Heart right ventricle (tissue), 16 donors: ENCODE data around the gene DUSP2. TPM values are rescaled to one million over a fixed set of nuclear protein-coding genes. Genes with fewer than 3 reads are reported as not detected.

Experiments
- ATAC-seq, 8 donors: fragments of 200-7000 bp; cut with Tn5 transposase; one replicate each; pipeline ENCODE4 v1.9.1; 2020; ENCODE audit warnings: mild to moderate bottlenecking in 8 of 8, moderate library complexity in 8 of 8, moderate number of reproducible peaks in 1 of 8
- DNase-seq, 2 donors: peaks; one replicate each; pipeline ENCODE4 v3.0.0-alpha.2; 2020
- H3K27ac ChIP-seq, 10 donors: fragments of 200-600 bp; sonication (generic) in 2 of 10; one replicate each; pipeline versions ENCODE4 v1.5.0 to v1.8.0; 2020 to 2022; ENCODE audit warnings: mild to moderate bottlenecking in 3 of 10
- H3K27me3 ChIP-seq, 7 donors: fragments of 200-600 bp; one replicate each; pipeline ENCODE4 v1.8.0; 2021 to 2022; ENCODE audit warnings: mild to moderate bottlenecking in 2 of 7
- H3K36me3 ChIP-seq, 9 donors: fragments of 200-600 bp; sonication (generic) in 1 of 9; one replicate each; pipeline versions ENCODE4 v1.5.0 to v1.8.0; 2020 to 2022; ENCODE audit warnings: mild to moderate bottlenecking in 2 of 9
- H3K4me1 ChIP-seq, 9 donors: fragments of 200-600 bp; sonication (generic) in 1 of 9; one replicate each; pipeline versions ENCODE4 v1.5.0 to v1.8.0; 2020 to 2022; ENCODE audit warnings: mild to moderate bottlenecking in 4 of 9
- H3K4me3 ChIP-seq, 10 donors: fragments of 200-600 bp; sonication (generic) in 2 of 10; one replicate each; pipeline versions ENCODE4 v1.5.0 to v1.8.0; 2020 to 2022; ENCODE audit warnings: mild to moderate bottlenecking in 7 of 10, moderate library complexity in 2 of 10
- H3K9me3 ChIP-seq, 11 donors: fragments of 200-600 bp in 10 of 11; sonication (generic) in 2 of 11; one replicate each; pipeline versions ENCODE4 v1.5.0 to v1.8.0; 2013 to 2022; ENCODE audit warnings: mild to moderate bottlenecking in 2 of 11, control low read depth in 1 of 11, moderate library complexity in 1 of 11
- WGBS, 2 donors: extraction: QIAGEN DNeasy Blood & Tissue Kit; methylation state at CpG; one replicate each; pipeline ENCODE4 v1.1.7; 2013; ENCODE audit warnings: inconsistent platforms in 1 of 2; 5-methylcytosine and 5-hydroxymethylcytosine counted together
- intact Hi-C, 10 donors: fragments of 100-400 bp; cut with DNase I; formaldehyde crosslinking; loops; one replicate each; pipeline versions ENCODE4 v1.11.1 to v1.14.2; 2022
- polyA plus RNA-seq, 2 donors: library from polyadenylated mRNA; stranded (reverse); fragments of 200-250 nt; gene quantifications; one replicate each; pipeline ENCODE4 v1.2.3, GENCODE V29; 2013
- total RNA-seq, 10 donors: library from RNA; stranded (reverse); fragmentation: NEBNext Ultra II Directional in 3 of 10; extraction: Animal tissue kit (Norgen Biotek cat#: 25700) in 3 of 10; gene quantifications; one replicate each; pipeline versions ENCODE4 v1.2.1 to v1.2.4, GENCODE V29; 2021 to 2023
- TF ChIP-seq, protein P1 (sequence below), 9 donors: fragments of 200-600 bp; sonication (generic) in 2 of 9; IDR thresholded peaks; one replicate each; pipeline versions ENCODE4 v1.5.0 to v1.8.0; 2021 to 2022; ENCODE audit warnings: antibody characterized with exemption in 9 of 9, mild to moderate bottlenecking in 5 of 9, moderate library complexity in 1 of 9
- donor health status: Arrhythmogenic right ventricular cardiomyopathy.
- donor health status: ischemic (EF 13 %, LVEDD 7.1; RV severe dilation, severe dysfunction).
- donor health status: healthy with polysubstance abuse.
- donor health status: DM: no; HTN: yes; CAD: no.
- donor health status: DM: no; HTN: no; CAD: no.
- donor health status: ischemic (EF 25% LVEDD 6.9; RV normal size, moderate dysfunction).
- donor health status: ischemic (EF 25% LVEDD 5.7; RV mildly dilated, moderate dysfunction).
- donor health status: healthy.
- donor health status: DM: yes; HTN: yes; CAD: no.
- donor health status: Ischemic cardiomyopathy.
- donor health status: ischemic (EF 35%, LVEDD 5.7; RV mildly dilated, moderate dysfunction).
- donor health status: nonischemic (EF 11% LVEDD 7.7; RV severe dilation, severe dysfunction).
- donor health status: DM: yes; HTN: yes; CAD: no.
- donor health status: PGD.
- donor health status: ischemic (EF 29% LVEDD 5.4; RV normal size, mild dysfunction).
- donor health status: nonischemic (EF 23%, LVEDD 6.1; RV moderate dilation, normal function).

The DUSP2 gene
- total and polyA plus RNA-seq, 12 donors, result 0.61 to 29.1 (median 2.7) TPM

DNA sequence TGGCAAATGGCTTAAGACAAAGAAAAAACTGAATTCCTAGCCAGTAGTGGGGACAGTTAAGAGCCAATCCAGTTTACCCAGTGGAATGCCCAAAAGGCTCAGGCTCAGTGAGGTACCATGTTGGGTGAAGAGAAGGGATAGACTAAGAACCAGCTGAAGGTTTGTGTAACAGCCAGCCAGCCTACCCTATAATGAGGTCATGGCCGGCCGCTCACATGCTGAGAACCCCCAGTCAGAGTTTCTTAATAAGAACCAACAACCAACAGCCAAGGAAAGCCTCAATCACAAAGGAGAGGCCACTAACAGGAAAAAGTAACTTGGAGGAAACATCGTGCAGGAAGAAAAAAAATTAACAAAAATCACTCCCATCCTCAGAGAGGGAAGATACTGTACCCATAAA is 25.4 kb upstream of the DUSP2 start:
- DNase-seq (no peak), ATAC-seq (no peak)
- Histone ChIP-seq H3K4me3 (no peak overlapping the region), H3K4me1 (peaks cover 0 to under 1% (median 0%) of the 10 kb centered on the region in 9 donors), H3K27ac (no peak overlapping the region), H3K36me3 (no peaks in the 10 kb centered on the region), H3K9me3 (peaks cover 0 to 9% (median 0%) of the 10 kb centered on the region in 11 donors), H3K27me3 (no peaks in the 10 kb centered on the region)
- intact Hi-C loops, result loop anchor here in 3 of 10 donors (5.0 to 10.0 kb wide), 2 partner anchors 33 to 146 kb away; partner anchors contain the start of gene ASTL (in 1 of the 3)
- WGBS, 2 donors, result 91 to 93% methylated on average over 3 of the region's 3 CpGs
- TF ChIP-seq, protein P1, sequence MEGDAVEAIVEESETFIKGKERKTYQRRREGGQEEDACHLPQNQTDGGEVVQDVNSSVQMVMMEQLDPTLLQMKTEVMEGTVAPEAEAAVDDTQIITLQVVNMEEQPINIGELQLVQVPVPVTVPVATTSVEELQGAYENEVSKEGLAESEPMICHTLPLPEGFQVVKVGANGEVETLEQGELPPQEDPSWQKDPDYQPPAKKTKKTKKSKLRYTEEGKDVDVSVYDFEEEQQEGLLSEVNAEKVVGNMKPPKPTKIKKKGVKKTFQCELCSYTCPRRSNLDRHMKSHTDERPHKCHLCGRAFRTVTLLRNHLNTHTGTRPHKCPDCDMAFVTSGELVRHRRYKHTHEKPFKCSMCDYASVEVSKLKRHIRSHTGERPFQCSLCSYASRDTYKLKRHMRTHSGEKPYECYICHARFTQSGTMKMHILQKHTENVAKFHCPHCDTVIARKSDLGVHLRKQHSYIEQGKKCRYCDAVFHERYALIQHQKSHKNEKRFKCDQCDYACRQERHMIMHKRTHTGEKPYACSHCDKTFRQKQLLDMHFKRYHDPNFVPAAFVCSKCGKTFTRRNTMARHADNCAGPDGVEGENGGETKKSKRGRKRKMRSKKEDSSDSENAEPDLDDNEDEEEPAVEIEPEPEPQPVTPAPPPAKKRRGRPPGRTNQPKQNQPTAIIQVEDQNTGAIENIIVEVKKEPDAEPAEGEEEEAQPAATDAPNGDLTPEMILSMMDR (IDR thresholded peaks at IDR 0.05), result no peak

GRCh38 chr2:96169868-96170507 is 24.7 kb upstream of the DUSP2 start:
- no peaks in the 10 kb centered on the region for H3K36me3 ChIP-seq
- intact Hi-C loops, result loop anchor here in 3 of 10 donors (5.0 to 10.0 kb wide), 2 partner anchors 33 to 145 kb away; partner anchors contain the start of gene ASTL (in 1 of the 3)
- no peak overlapping the region for H3K27ac ChIP-seq
- TF ChIP-seq, protein P1 (IDR thresholded peaks at IDR 0.05), result no peak
- DNase-seq (no peak), ATAC-seq (no peak)
- H3K4me3 ChIP-seq, result no peak overlapping the region
- no peaks in the 10 kb centered on the region for H3K27me3 ChIP-seq
- H3K9me3 ChIP-seq, result peaks cover 0 to 9% (median 0%) of the 10 kb centered on the region in 11 donors
- H3K4me1 ChIP-seq, result no peaks in the 10 kb centered on the region
- WGBS, 2 donors, result 85 to 87% methylated on average over 2 of the region's 2 CpGs

DNA sequence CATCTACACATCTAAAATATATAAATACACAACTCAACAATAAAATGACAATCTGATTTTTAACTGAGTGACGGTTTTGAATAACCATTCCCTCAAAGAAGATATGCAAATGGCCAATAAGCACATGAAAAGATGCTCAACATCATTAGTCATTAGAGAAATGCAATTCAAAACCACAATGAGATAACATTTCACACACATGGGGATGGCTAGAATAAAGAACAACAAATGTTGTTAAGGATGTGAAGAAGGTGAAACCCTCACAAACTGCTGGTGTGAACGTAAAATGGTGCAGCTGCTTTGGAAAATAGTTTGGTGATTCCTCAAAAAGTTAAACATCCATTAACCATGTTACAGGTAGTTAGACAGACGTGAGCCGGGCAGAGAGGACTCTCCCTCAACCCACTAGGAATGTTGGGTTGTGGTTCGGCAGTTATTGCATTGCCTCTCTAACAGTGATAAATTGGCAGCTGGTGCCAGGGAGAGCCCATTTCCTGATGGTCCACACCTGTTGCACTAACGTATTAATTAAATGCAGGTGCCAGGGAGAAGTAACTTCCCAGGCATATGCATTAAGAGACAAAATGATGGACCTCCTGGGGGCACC is 22.3 kb upstream of the DUSP2 start:
- Histone ChIP-seq H3K9me3 (peaks cover 0 to 9% (median 0%) of the 10 kb centered on the region in 11 donors), H3K4me1 (peaks cover 0 to 10% (median 0%) of the 10 kb centered on the region in 9 donors), H3K36me3 (no peaks in the 10 kb centered on the region), H3K27me3 (no peaks in the 10 kb centered on the region), H3K27ac (no peak overlapping the region), H3K4me3 (no peak overlapping the region)
- DNase-seq (no peak), ATAC-seq (no peak)
- intact Hi-C loops, result no loop called here
- TF ChIP-seq, protein P1 (IDR thresholded peaks at IDR 0.05), result no peak
- 82 to 84% methylated on average over 6 of the region's 6 CpGs for WGBS, 2 donors

- H3K4me1 ChIP-seq, result peaks cover 0 to 10% (median 0%) of the 10 kb centered on the region in 9 donors
- H3K27me3 ChIP-seq, result no peaks in the 10 kb centered on the region
- WGBS, 2 donors, result 77 to 79% methylated on average over 18 of the region's 18 CpGs
- H3K27ac ChIP-seq, result peak overlapping the region in 1 of 10 donors; percentile 73
- H3K36me3 ChIP-seq, result no peaks in the 10 kb centered on the region
- H3K9me3 ChIP-seq, result peaks cover 0 to 9% (median 0%) of the 10 kb centered on the region in 11 donors
- H3K4me3 ChIP-seq, result peak overlapping the region in 1 of 10 donors; percentile 8
- ATAC-seq (peak in 3 of 8 donors; percentile 20 to 31 (median 22)), DNase-seq (no peak)
- intact Hi-C loops, result no loop called here
- TF ChIP-seq, protein P1 (IDR thresholded peaks at IDR 0.05), result no peak
These were observed 19.4 kb upstream of the DUSP2 start for GRCh38 chr2:96164459-96165184.
